ENCODE data around the gene EXTL1.

EXTL1 gene, protein sequence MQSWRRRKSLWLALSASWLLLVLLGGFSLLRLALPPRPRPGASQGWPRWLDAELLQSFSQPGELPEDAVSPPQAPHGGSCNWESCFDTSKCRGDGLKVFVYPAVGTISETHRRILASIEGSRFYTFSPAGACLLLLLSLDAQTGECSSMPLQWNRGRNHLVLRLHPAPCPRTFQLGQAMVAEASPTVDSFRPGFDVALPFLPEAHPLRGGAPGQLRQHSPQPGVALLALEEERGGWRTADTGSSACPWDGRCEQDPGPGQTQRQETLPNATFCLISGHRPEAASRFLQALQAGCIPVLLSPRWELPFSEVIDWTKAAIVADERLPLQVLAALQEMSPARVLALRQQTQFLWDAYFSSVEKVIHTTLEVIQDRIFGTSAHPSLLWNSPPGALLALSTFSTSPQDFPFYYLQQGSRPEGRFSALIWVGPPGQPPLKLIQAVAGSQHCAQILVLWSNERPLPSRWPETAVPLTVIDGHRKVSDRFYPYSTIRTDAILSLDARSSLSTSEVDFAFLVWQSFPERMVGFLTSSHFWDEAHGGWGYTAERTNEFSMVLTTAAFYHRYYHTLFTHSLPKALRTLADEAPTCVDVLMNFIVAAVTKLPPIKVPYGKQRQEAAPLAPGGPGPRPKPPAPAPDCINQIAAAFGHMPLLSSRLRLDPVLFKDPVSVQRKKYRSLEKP

GRCh38 chr1:26021647-26022403 lies at the start of gene EXTL1:
EXTL1 (plus strand) TSS chr1:26021775; CDS start chr1:26022647, 872 bp downstream.
- H3K27ac ChIP-seq, result no peak within 1 kb of the TSS
- TF ChIP-seq, protein P1, sequence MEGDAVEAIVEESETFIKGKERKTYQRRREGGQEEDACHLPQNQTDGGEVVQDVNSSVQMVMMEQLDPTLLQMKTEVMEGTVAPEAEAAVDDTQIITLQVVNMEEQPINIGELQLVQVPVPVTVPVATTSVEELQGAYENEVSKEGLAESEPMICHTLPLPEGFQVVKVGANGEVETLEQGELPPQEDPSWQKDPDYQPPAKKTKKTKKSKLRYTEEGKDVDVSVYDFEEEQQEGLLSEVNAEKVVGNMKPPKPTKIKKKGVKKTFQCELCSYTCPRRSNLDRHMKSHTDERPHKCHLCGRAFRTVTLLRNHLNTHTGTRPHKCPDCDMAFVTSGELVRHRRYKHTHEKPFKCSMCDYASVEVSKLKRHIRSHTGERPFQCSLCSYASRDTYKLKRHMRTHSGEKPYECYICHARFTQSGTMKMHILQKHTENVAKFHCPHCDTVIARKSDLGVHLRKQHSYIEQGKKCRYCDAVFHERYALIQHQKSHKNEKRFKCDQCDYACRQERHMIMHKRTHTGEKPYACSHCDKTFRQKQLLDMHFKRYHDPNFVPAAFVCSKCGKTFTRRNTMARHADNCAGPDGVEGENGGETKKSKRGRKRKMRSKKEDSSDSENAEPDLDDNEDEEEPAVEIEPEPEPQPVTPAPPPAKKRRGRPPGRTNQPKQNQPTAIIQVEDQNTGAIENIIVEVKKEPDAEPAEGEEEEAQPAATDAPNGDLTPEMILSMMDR (conservative IDR thresholded peaks at IDR 0.05), result no peak
- no peak for TF ChIP-seq ZFX (IDR thresholded peaks at IDR 0.05)

DNA sequence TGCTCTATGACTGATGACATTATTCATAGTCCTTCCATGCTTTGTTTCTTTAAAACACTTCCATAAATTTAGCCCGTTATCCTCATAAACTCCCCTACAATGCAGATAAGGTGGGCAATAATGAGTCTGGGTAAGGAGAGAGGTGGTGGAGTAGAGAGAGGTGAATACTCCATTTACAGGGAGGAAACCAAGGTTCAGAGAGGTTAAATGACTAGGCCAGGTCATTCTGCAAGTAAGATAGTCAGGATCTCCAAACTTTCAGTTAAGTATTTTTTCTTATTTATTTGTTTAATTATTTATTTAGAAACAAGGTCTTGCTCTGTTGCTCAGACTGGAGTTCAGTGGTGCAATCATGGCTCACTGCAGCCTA lies 49.8 kb upstream of the EXTL1 start:
- no peak overlapping the region for H3K27ac ChIP-seq
- TF ChIP-seq, protein P1 (conservative IDR thresholded peaks at IDR 0.05), result no peak
- no peak for TF ChIP-seq ZFX (IDR thresholded peaks at IDR 0.05)

- no peak overlapping the region for H3K27ac ChIP-seq
- no peak for TF ChIP-seq ZFX (IDR thresholded peaks at IDR 0.05)
- TF ChIP-seq, protein P1 (conservative IDR thresholded peaks at IDR 0.05), result no peak
Measured at GRCh38 chr1:25973610-25974321, 47.8 kb upstream of the EXTL1 start.

DNA sequence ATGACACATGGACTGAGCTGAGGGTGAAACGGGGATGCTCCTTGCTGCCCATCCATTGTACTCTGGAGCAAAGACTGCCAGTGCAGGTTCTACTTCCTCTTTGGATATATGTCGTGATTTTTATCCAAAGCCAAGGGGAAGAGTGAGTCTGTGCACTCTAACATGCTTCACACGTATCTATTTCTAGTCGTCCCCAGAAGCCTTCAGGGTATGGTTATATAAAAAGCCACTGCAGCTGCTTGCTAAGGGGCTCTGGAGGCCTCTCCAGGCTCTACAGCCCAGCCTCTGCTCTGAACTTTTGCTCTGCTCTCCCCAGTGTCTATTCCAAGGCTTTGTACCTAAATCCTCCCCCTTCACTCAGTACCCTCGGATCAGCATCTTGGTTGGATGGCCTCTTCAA lies 43.8 kb upstream of the EXTL1 start:
- no peak for TF ChIP-seq ZFX (IDR thresholded peaks at IDR 0.05)
- TF ChIP-seq, protein P1 (conservative IDR thresholded peaks at IDR 0.05), result no peak

GRCh38 chr1:25978403-25978802 lies 43.2 kb upstream of the EXTL1 start:
- H3K27ac ChIP-seq, result no peak overlapping the region
- TF ChIP-seq ZFX (IDR thresholded peaks at IDR 0.05), result no peak
- TF ChIP-seq, protein P1 (conservative IDR thresholded peaks at IDR 0.05), result no peak

More for the DNA sequence above, 43.8 kb upstream of the EXTL1 start:
- H3K27ac ChIP-seq, result no peak overlapping the region

DNA sequence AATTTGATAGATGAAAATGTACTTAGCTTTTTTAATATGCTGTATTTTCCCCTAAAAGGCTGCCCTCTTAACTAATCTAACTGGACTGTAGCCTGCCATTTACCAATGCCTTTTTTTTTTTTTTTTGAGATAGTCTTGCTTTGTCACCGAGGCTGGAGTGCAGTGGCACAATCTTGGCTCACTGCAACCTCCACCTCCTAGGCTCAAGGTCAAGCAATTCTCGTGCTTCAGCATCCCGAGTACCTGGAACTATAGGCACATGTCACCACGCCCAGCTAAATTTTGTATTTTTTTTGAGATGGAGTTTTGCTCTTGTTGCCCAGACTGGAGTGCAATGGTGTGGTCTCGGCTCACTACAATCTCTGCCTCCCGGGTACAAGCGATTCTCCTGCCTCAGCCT lies 42.4 kb upstream of the EXTL1 start:
- no peak overlapping the region for H3K27ac ChIP-seq
- TF ChIP-seq ZFX (IDR thresholded peaks at IDR 0.05), result no peak
- TF ChIP-seq, protein P1 (conservative IDR thresholded peaks at IDR 0.05), result no peak
